Activated CD8-positive, alpha-beta memory T cell treated with anti-CD3 and anti-CD28 coated beads, Interleukin-2, amount 50 U/mL, for 48 hours (primary cell): ENCODE results near the gene ITFG2.
"Not testable (repeated sequence)": the region's sequence is repeated elsewhere in the genome, so short reads cannot be mapped to it uniquely, and the experiment has no call there.

Experiments used
- DNase-seq: peaks from one replicate; pipeline ENCODE4 v3.0.0-alpha.2; 2020

ITFG2 gene

GRCh38 chr12:2832550-2833127 lies 20.2 kb downstream of the ITFG2 start:
- DNase-seq = no peak

- DNase-seq = no peak
These were observed 20.9 kb downstream of the ITFG2 start for GRCh38 chr12:2833327-2833726.

GRCh38 chr12:2833810-2834209 lies 21.3 kb downstream of the ITFG2 start:
- no peak for DNase-seq

- no peak for DNase-seq
These were observed 22.4 kb downstream of the ITFG2 start, which contains the start of gene NRIP2 for GRCh38 chr12:2834581-2835491. NRIP2 (minus strand) TSS chr12:2835035; CDS start chr12:2834983, 52 bp downstream.

GRCh38 chr12:2835691-2836403 lies 23.4 kb downstream of the ITFG2 start:
- DNase-seq = no peak

- no peak for DNase-seq
These were observed 24.1 kb downstream of the ITFG2 start for GRCh38 chr12:2836574-2836973.

GRCh38 chr12:2841056-2841650 lies 28.7 kb downstream of the ITFG2 start:
- DNase-seq = no peak

- no peak for DNase-seq
These were observed 30.5 kb downstream of the ITFG2 start for GRCh38 chr12:2842948-2843347.

- no peak for DNase-seq
These were observed 32.3 kb downstream of the ITFG2 start for GRCh38 chr12:2844786-2845185.

GRCh38 chr12:2845280-2845679 lies 32.8 kb downstream of the ITFG2 start:
- no peak for DNase-seq

GRCh38 chr12:2851931-2852330 lies 39.5 kb downstream of the ITFG2 start:
- DNase-seq = no peak

GRCh38 chr12:2853626-2854025 lies 41.2 kb downstream of the ITFG2 start:
- peak; percentile 78 for DNase-seq

GRCh38 chr12:2854669-2855453 lies 42.4 kb downstream of the ITFG2 start:
- DNase-seq = no peak

- no peak for DNase-seq
These were observed 43.1 kb downstream of the ITFG2 start for GRCh38 chr12:2855546-2855945.

- DNase-seq = no peak
These were observed 43.6 kb downstream of the ITFG2 start for GRCh38 chr12:2856051-2856450.

- DNase-seq = no peak
These were observed 44.6 kb downstream of the ITFG2 start, which contains the start of gene TEX52 for GRCh38 chr12:2857021-2857431. TEX52 (minus strand) TSS chr12:2857039; CDS start chr12:2857026, 13 bp downstream.

- DNase-seq = no peak
These were observed 45.1 kb downstream of the ITFG2 start for GRCh38 chr12:2857576-2857975.

- DNase-seq = no peak
These were observed 45.9 kb downstream of the ITFG2 start for GRCh38 chr12:2858334-2858733.

GRCh38 chr12:2858944-2859421 lies 46.5 kb downstream of the ITFG2 start:
- no peak for DNase-seq

GRCh38 chr12:2860170-2860569 lies 47.7 kb downstream of the ITFG2 start:
- no peak for DNase-seq

- DNase-seq = no peak
These were observed 50.4 kb downstream of the ITFG2 start for GRCh38 chr12:2862876-2863275.

- DNase-seq = not testable (repeated sequence)
These were observed 50.9 kb downstream of the ITFG2 start for GRCh38 chr12:2863402-2863801.
